ENCODE data around the gene LST1. TPM values are rescaled to one million over a fixed set of nuclear protein-coding genes. Genes with fewer than 3 reads are reported as not detected.

LST1 gene
- total RNA-seq, 1 donor from 2014 or later: 0.99 TPM

DNA sequence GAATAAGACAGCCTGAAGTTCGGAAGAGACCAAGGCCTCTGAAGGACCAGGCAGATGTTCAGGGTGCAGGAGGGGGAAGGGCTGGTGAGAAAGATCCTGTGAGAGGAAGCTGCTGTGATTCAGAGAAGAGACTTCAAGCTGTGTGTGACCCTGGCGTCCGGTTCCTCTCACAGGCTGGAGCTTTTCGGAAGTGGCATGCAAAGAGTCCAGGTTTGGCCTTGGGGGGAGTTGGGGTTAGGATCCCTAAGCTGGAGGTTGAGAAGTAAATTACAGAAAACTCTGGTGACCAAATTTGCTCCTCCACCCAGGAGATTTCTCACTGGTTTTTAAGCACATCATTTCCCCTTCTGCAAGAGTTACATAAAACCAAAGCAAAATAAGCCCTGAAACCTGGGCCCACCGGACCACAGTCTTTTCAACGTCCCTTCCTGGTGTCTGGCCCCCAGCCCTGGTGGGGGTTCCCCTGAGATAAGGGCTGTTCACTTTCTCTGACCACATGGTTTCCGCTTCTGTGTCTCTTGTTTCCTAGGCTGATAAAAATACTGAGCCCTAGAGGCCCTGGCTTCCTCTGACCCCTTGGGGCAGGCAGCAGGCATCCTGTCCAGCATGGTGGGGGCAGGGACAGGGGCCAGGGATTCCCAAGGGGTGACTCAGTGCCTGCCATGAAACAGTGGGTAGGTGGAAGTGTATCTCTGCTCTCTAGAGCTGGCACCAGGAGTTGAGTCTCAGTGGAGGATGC, 25.9 kb upstream of the LST1 start:
- peak; percentile 95 for DNase-seq (ENCODE audit: extremely low read depth, low read depth, low spot score)

DNA sequence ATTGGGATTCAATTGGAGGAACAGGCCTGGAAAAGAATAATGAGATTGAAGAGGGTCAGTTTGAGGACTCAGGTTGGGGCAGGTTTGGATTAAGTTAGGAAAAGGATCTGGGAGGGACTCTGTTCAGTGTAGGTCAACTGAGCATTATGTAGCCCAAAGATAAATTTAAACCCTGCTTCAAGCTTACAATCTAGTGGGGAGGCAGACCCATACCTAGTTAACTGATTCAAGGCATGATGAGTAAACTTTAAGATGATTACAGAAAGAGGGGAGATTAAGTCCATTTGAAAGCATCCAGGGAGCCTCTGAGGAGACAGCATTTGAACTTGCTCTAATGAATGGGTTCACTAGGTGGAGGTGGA, 25.4 kb upstream of the LST1 start:
- DNase-seq (ENCODE audit: extremely low read depth, low read depth, low spot score): no peak

DNA sequence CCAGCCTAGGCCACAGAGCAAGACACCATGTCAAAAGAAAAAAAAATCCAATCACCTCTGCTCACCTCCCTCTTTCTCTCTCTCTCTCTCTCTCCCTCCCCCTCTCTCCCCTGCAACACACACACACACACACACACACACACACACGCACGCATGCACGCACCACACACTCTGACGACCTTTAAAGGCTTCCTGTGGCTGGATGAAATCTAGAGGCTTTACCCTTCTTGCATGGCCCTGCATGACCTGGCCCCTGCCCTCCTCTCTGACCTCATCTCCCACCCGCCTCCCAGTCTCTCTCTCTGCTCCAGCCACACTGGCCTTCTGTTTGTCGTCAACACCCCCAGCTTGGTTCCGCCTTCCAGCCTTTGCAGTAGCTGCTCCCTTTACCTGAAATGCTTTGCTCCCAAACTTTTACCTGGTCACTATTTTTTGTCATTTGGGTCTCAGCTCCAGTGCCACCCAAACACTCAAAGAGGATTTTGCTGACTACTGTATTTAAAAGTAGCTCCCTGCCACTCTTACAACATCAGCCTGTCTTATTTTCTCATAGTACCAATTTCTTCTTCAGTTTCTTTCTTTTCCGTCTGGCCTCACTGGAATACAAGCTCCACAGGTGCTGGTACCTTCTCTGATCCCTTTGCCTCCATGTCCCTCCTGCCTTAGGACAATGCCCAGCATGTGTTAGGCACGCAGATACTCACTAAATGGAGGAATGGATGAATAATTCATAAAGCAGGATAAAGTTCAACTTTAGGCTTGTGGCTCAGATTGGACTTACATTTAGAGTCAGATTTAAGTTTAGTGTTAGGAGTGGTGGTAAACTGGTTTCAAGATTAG, 18.3 kb upstream of the LST1 start:
- no peak for DNase-seq (ENCODE audit: extremely low read depth, low read depth, low spot score)

DNA sequence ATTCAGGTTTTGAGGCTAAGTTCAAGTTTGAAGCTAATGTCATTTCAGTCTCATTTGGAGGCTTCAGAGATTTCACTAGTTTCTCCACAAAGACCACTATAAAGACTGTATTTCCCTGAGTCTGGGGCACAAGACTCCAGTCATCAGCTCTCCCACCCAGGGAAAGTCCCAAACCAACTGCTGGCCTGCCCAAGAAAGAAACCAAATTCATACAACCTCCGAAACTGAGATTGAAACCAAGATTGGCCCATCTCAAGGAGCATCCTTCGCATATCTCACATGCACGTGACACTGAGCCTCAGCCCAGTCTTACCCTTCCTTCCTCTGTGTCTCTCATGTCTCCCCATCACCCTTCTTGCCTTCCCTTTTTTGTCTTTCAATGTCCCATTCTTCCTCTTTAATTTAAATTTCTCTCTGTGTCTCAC, 17.5 kb upstream of the LST1 start:
- DNase-seq (ENCODE audit: extremely low read depth, low read depth, low spot score): no peak

DNA sequence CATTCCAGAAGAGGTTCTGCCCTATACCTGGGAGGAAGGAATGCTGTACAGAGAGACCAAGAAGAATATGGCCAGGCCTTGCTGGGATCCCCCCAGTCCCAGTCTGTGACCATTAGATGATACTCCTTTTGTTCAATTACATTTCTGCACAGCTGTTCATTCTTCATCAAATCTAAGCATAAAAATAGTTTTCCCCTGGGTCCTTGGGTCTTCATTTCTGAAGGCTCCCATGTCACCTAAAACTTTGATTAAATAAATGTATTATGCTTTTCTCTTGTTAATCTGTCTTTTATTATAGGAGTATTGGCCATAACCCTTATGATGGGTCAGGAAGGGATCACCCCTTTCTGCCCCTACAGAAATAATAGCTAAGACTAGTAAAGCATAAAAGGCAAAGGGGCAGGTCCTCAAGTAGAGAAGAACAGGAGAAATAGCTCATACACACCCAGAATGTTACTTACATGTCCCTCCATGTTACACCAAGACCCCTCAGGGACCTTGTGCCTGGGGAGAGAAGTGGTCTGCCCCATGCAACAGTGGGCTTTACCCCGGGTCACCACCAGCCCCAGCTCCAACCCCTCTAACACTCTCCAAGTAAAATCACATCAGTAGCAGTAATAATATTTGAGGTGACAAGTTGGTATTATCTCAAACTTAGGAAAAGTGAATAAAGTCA, 16.1 kb upstream of the LST1 start:
- DNase-seq (ENCODE audit: extremely low read depth, low read depth, low spot score): no peak

DNA sequence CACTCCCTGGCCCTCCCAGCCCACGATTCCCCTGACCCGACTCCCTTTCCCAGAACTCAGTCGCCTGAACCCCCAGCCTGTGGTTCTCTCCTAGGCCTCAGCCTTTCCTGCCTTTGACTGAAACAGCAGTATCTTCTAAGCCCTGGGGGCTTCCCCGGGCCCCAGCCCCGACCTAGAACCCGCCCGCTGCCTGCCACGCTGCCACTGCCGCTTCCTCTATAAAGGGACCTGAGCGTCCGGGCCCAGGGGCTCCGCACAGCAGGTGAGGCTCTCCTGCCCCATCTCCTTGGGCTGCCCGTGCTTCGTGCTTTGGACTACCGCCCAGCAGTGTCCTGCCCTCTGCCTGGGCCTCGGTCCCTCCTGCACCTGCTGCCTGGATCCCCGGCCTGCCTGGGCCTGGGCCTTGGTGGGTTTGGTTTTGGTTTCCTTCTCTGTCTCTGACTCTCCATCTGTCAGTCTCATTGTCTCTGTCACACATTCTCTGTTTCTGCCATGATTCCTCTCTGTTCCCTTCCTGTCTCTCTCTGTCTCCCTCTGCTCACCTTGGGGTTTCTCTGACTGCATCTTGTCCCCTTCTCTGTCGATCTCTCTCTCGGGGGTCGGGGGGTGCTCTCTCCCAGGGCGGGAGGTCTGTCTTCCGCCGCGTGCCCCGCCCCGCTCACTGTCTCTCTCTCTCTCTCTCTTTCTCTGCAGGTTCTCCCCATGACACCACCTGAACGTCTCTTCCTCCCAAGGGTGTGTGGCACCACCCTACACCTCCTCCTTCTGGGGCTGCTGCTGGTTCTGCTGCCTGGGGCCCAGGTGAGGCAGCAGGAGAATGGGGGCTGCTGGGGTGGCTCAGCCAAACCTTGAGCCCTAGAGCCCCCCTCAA, 13.8 kb upstream of the LST1 start, which contains the start of gene LTA:
TSS of gene LTA (plus strand) at position 249 of the 871 bp plus-strand sequence. CDS start at position 703, 454 bp downstream.
- DNase-seq (ENCODE audit: extremely low read depth, low read depth, low spot score): no peak

DNA sequence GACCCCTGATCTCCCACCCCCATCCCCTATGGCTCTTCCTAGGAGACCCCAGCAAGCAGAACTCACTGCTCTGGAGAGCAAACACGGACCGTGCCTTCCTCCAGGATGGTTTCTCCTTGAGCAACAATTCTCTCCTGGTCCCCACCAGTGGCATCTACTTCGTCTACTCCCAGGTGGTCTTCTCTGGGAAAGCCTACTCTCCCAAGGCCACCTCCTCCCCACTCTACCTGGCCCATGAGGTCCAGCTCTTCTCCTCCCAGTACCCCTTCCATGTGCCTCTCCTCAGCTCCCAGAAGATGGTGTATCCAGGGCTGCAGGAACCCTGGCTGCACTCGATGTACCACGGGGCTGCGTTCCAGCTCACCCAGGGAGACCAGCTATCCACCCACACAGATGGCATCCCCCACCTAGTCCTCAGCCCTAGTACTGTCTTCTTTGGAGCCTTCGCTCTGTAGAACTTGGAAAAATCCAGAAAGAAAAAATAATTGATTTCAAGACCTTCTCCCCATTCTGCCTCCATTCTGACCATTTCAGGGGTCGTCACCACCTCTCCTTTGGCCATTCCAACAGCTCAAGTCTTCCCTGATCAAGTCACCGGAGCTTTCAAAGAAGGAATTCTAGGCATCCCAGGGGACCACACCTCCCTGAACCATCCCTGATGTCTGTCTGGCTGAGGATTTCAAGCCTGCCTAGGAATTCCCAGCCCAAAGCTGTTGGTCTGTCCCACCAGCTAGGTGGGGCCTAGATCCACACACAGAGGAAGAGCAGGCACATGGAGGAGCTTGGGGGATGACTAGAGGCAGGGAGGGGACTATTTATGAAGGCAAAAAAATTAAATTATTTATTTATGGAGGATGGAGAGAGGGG, 12.6 kb upstream of the LST1 start:
- DNase-seq (ENCODE audit: extremely low read depth, low read depth, low spot score): no peak

DNA sequence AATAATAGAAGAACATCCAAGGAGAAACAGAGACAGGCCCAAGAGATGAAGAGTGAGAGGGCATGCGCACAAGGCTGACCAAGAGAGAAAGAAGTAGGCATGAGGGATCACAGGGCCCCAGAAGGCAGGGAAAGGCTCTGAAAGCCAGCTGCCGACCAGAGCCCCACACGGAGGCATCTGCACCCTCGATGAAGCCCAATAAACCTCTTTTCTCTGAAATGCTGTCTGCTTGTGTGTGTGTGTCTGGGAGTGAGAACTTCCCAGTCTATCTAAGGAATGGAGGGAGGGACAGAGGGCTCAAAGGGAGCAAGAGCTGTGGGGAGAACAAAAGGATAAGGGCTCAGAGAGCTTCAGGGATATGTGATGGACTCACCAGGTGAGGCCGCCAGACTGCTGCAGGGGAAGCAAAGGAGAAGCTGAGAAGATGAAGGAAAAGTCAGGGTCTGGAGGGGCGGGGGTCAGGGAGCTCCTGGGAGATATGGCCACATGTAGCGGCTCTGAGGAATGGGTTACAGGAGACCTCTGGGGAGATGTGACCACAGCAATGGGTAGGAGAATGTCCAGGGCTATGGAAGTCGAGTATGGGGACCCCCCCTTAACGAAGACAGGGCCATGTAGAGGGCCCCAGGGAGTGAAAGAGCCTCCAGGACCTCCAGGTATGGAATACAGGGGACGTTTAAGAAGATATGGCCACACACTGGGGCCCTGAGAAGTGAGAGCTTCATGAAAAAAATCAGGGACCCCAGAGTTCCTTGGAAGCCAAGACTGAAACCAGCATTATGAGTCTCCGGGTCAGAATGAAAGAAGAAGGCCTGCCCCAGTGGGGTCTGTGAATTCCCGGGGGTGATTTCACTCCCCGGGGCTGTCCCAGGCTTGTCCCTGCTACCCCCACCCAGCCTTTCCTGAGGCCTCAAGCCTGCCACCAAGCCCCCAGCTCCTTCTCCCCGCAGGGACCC, 11.7 kb upstream of the LST1 start:
- no peak for DNase-seq (ENCODE audit: extremely low read depth, low read depth, low spot score)

DNA sequence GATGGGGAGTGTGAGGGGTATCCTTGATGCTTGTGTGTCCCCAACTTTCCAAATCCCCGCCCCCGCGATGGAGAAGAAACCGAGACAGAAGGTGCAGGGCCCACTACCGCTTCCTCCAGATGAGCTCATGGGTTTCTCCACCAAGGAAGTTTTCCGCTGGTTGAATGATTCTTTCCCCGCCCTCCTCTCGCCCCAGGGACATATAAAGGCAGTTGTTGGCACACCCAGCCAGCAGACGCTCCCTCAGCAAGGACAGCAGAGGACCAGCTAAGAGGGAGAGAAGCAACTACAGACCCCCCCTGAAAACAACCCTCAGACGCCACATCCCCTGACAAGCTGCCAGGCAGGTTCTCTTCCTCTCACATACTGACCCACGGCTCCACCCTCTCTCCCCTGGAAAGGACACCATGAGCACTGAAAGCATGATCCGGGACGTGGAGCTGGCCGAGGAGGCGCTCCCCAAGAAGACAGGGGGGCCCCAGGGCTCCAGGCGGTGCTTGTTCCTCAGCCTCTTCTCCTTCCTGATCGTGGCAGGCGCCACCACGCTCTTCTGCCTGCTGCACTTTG, 10.7 kb upstream of the LST1 start, which contains the start of gene TNF:
TSS of gene TNF (plus strand) at position 231 of the 567 bp plus-strand sequence. CDS start at position 408, 177 bp downstream.
- no peak for DNase-seq (ENCODE audit: extremely low read depth, low read depth, low spot score)

DNA sequence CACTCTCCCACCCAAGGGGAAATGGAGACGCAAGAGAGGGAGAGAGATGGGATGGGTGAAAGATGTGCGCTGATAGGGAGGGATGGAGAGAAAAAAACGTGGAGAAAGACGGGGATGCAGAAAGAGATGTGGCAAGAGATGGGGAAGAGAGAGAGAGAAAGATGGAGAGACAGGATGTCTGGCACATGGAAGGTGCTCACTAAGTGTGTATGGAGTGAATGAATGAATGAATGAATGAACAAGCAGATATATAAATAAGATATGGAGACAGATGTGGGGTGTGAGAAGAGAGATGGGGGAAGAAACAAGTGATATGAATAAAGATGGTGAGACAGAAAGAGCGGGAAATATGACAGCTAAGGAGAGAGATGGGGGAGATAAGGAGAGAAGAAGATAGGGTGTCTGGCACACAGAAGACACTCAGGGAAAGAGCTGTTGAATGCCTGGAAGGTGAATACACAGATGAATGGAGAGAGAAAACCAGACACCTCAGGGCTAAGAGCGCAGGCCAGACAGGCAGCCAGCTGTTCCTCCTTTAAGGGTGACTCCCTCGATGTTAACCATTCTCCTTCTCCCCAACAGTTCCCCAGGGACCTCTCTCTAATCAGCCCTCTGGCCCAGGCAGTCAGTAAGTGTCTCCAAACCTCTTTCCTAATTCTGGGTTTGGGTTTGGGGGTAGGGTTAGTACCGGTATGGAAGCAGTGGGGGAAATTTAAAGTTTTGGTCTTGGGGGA, 10.0 kb upstream of the LST1 start:
- DNase-seq (ENCODE audit: extremely low read depth, low read depth, low spot score): no peak

DNA sequence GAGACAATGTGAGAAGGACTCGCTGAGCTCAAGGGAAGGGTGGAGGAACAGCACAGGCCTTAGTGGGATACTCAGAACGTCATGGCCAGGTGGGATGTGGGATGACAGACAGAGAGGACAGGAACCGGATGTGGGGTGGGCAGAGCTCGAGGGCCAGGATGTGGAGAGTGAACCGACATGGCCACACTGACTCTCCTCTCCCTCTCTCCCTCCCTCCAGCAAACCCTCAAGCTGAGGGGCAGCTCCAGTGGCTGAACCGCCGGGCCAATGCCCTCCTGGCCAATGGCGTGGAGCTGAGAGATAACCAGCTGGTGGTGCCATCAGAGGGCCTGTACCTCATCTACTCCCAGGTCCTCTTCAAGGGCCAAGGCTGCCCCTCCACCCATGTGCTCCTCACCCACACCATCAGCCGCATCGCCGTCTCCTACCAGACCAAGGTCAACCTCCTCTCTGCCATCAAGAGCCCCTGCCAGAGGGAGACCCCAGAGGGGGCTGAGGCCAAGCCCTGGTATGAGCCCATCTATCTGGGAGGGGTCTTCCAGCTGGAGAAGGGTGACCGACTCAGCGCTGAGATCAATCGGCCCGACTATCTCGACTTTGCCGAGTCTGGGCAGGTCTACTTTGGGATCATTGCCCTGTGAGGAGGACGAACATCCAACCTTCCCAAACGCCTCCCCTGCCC, 9.0 kb upstream of the LST1 start:
- no peak for DNase-seq (ENCODE audit: extremely low read depth, low read depth, low spot score)

DNA sequence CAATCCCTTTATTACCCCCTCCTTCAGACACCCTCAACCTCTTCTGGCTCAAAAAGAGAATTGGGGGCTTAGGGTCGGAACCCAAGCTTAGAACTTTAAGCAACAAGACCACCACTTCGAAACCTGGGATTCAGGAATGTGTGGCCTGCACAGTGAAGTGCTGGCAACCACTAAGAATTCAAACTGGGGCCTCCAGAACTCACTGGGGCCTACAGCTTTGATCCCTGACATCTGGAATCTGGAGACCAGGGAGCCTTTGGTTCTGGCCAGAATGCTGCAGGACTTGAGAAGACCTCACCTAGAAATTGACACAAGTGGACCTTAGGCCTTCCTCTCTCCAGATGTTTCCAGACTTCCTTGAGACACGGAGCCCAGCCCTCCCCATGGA, 8.5 kb upstream of the LST1 start:
- no peak for DNase-seq (ENCODE audit: extremely low read depth, low read depth, low spot score)

DNA sequence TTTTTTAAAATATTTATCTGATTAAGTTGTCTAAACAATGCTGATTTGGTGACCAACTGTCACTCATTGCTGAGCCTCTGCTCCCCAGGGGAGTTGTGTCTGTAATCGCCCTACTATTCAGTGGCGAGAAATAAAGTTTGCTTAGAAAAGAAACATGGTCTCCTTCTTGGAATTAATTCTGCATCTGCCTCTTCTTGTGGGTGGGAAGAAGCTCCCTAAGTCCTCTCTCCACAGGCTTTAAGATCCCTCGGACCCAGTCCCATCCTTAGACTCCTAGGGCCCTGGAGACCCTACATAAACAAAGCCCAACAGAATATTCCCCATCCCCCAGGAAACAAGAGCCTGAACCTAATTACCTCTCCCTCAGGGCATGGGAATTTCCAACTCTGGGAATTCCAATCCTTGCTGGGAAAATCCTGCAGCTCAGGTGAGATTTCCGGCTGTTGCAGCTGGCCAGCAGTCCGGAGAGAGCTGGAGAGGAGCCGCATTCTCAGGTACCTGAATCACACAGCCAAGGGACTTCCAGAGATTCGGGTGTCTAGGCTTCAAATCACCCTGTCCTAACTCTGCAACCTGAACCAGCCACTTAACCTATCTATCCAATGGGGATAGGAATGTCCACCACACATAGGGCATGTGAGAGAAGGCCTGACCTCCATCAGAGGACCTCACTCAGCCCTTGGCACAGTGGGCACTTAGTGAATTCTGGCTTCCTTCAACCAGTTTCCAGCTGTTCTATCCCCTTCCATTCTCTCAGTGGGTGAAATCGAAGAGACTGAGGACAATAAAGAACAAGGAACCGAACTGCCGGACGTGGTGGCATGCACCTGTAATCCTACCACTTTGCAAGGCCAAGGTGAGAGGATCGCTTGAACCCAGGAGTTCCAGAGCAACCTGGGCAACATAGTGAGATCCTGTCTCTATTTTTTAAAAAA, 7.6 kb upstream of the LST1 start:
- no peak for DNase-seq (ENCODE audit: extremely low read depth, low read depth, low spot score)

DNA sequence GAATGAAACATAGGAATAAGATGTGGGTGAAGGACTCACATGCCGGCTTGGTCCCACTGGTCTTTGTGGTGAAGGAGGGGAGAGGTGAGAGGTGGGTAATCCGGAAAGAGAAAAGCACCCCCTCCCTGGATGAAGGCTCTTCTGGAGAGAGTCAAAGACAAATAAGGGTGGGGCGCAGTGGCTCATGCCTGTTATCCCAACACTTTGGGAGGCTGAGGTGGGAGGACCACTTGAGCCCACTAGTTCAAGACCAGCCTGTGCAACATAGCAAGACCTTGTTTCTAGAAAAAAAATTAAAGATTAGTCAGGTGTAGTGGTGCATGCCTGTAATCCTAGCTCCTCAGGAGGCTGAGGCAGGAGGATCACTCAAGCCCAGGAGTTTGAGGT, 7.0 kb upstream of the LST1 start:
- DNase-seq (ENCODE audit: extremely low read depth, low read depth, low spot score): no peak

DNA sequence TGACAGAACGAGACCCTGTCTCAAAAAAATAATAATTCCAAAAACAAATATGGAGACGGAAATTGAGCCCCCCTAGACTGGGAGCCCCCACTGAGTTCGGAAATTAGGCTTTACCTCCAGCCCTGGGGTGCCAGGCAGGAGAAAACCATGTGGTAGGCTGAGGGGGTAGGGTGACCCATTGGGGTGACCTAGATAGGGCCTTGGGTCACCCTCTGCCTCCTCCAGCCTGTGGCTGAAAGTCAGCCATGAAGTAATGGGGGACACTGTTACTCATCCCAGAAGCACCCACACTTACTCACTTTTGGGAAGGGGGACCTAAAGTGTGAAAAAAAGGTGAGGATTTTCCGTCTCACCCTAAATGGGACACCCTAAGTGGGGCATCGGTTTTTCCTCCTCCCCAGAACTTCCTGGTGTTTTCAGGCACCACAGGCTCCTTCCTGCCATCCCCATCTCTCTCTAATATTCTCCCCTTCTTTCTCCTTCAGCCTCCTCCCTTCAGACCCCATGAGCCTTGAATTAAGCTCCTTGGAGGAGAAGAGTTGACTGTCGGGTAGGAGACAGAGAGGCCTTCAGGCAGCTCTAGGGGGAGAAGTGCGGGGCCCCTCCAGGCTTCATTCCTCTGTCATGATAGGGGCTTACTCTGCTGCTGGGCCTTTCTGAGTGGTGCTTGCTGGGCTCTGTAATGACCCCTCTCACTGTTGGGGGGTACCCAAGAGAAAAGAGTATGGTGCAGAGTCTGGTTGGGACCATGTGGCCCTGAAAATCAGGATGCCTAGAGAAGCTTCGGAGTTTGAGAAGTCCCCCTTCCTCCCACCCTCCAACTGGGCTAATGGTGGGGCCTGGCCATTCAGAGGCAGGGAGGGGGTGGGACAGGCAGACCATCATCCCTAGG, 6.3 kb upstream of the LST1 start:
- DNase-seq (ENCODE audit: extremely low read depth, low read depth, low spot score): no peak
